ENCODE data around the gene PHF3. TPM values are rescaled to one million over a fixed set of nuclear protein-coding genes. Genes with fewer than 3 reads are reported as not detected.

The PHF3 gene
- total RNA-seq, 1 experiment from 2014 or later: 21.8 TPM

DNA sequence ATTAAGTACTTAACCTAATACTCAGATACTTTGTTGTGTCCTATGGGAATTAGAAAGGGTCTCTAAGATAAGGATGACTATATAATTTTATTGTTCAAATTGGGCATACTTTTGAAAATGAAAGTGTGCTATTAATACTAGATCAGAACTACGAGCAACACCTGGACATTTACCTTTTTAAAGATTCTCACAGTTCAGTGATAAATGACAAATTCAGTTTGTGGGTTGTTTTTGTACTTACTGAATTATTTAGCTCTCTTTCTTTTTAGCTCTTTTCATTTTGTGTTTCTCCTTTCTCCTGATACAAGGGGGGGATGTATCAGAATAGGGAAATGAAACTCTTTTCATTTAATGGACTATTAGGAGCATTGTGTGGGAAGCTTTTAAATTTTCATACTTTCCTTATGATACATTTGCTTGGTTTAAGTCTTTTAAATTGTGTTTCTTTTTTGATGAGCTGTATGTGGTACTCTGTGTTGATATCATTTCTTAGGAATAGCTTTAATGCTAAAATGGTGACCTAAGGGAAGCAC lies 47.5 kb downstream of the PHF3 start:
- ChIA-PET POLR2A (ENCODE audit: unreplicated experiment) (interaction anchor here (0.5 kb wide), 1 partner anchor 81 kb away, joined by 5 read pairs; no protein-coding TSS in a partner anchor), CTCF (no interaction called here)
- BruUV-seq (replicated peaks): no TSS peak

DNA sequence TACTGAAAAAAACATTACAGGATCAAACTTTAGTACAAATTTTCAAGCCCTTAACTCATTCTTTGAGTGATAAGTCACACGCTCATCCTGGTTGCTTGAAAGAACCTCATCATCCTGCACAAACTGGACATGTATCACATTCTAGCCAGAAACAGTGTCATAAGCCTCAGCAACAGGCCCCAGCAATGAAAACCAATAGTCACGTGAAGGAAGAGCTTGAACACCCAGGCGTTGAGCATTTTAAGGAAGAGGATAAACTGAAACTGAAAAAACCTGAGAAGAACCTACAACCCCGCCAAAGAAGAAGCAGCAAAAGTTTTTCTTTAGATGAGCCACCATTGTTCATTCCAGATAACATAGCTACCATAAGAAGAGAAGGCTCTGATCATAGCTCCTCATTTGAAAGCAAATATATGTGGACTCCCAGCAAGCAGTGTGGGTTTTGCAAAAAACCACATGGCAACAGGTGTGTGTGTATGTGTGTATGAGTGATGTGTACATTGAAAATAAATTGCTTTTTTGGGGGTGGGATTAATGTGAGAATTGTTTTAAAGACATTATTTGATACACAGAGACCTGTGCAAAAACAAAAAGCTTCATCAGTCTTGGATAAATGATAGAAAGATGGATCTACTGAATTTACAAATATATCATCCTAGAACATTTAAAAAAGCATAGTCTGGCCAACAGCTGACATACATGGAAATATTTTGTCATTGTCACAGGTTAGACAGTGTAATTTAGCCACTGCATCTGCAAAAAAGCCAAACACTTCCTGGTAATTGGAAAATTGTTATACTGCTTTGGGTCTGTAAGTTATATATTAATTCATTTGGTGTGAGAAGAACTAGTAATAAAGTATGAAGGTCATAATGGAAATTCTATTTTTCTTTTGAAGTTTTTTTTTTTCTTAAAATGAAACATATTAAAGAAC lies 50.1 kb downstream of the PHF3 start:
- H3K9me2 ChIP-seq (replicated peaks; ENCODE audit: low read length): no peaks in the 10 kb centered on the region
- no peaks in the 10 kb centered on the region for H3F3A ChIP-seq (ENCODE audit: low read length, unreplicated experiment)
- H3K9ac ChIP-seq (ENCODE audit: low read length): no peak overlapping the region
- intact Hi-C loops (cut with micrococcal nuclease): loop anchor here (5.0 kb wide), 1 partner anchor 77 kb away; no protein-coding TSS in a partner anchor
- ATAC-seq: no peak
- no peak for DNase-seq
- no peaks in the 10 kb centered on the region for H3K4me1 ChIP-seq (ENCODE audit: insufficient read depth, low read length)
- no peaks in the 10 kb centered on the region for H3K36me3 ChIP-seq (ENCODE audit: low read depth, low read length)
- TF ChIP-seq EZH2 (IDR thresholded peaks at IDR 0.05; ENCODE audit: low read length, unreplicated experiment) (no peak), EZH2phosphoT487 (IDR thresholded peaks at IDR 0.05; ENCODE audit: borderline replicate concordance, low read length) (no peak)
- TF ChIP-seq, protein P1, sequence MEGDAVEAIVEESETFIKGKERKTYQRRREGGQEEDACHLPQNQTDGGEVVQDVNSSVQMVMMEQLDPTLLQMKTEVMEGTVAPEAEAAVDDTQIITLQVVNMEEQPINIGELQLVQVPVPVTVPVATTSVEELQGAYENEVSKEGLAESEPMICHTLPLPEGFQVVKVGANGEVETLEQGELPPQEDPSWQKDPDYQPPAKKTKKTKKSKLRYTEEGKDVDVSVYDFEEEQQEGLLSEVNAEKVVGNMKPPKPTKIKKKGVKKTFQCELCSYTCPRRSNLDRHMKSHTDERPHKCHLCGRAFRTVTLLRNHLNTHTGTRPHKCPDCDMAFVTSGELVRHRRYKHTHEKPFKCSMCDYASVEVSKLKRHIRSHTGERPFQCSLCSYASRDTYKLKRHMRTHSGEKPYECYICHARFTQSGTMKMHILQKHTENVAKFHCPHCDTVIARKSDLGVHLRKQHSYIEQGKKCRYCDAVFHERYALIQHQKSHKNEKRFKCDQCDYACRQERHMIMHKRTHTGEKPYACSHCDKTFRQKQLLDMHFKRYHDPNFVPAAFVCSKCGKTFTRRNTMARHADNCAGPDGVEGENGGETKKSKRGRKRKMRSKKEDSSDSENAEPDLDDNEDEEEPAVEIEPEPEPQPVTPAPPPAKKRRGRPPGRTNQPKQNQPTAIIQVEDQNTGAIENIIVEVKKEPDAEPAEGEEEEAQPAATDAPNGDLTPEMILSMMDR (conservative IDR thresholded peaks at IDR 0.05; ENCODE audit: low read depth, low read length): no peak
- no peaks in the 10 kb centered on the region for H3K9me3 ChIP-seq (ENCODE audit: low read length)
- no TSS peak for BruUV-seq (replicated peaks)
- ChIA-PET CTCF (no interaction called here), POLR2A (ENCODE audit: unreplicated experiment) (interaction anchor here (0.6 kb wide), 1 partner anchor 18 kb away, joined by 4 read pairs; no protein-coding TSS in a partner anchor)
- no peak overlapping the region for H2AFZ ChIP-seq (ENCODE audit: low read length)
- no peak overlapping the region for H3K4me2 ChIP-seq (ENCODE audit: low read length)
- H3K79me2 ChIP-seq (ENCODE audit: low read length): peaks cover 4% of the 10 kb centered on the region
- H3K4me3 ChIP-seq (ENCODE audit: low read length): no peak overlapping the region
- no peaks in the 10 kb centered on the region for H3K27me3 ChIP-seq (ENCODE audit: low read length)
- no peak overlapping the region for H3K27ac ChIP-seq (ENCODE audit: low read length)
- 0 out of 2 replicates have a peak, but pooled peaks cover 5% of the 10 kb centered on the region for H4K20me1 ChIP-seq (ENCODE audit: low read length)

More for the DNA sequence above, 47.5 kb downstream of the PHF3 start:
- H3K36me3 ChIP-seq (ENCODE audit: low read depth, low read length): no peaks in the 10 kb centered on the region
- no peaks in the 10 kb centered on the region for H3F3A ChIP-seq (ENCODE audit: low read length, unreplicated experiment)
- ATAC-seq (no peak), DNase-seq (no peak)
- no peak overlapping the region for H3K9ac ChIP-seq (ENCODE audit: low read length)
- no peak overlapping the region for H3K4me3 ChIP-seq (ENCODE audit: low read length)
- no peaks in the 10 kb centered on the region for H3K27me3 ChIP-seq (ENCODE audit: low read length)
- no peaks in the 10 kb centered on the region for H3K9me3 ChIP-seq (ENCODE audit: low read length)
- H4K20me1 ChIP-seq (ENCODE audit: low read length): no peaks in the 10 kb centered on the region
- no peak overlapping the region for H3K27ac ChIP-seq (ENCODE audit: low read length)
- TF ChIP-seq EZH2phosphoT487 (IDR thresholded peaks at IDR 0.05; ENCODE audit: borderline replicate concordance, low read length): no peak
- TF ChIP-seq EZH2 (IDR thresholded peaks at IDR 0.05; ENCODE audit: low read length, unreplicated experiment): no peak
- TF ChIP-seq, protein P1 (conservative IDR thresholded peaks at IDR 0.05; ENCODE audit: low read depth, low read length): no peak
- H3K4me1 ChIP-seq (ENCODE audit: insufficient read depth, low read length): no peaks in the 10 kb centered on the region
- no peak overlapping the region for H2AFZ ChIP-seq (ENCODE audit: low read length)
- H3K79me2 ChIP-seq (ENCODE audit: low read length): peaks cover 9% of the 10 kb centered on the region
- no peaks in the 10 kb centered on the region for H3K9me2 ChIP-seq (replicated peaks; ENCODE audit: low read length)
- no peak overlapping the region for H3K4me2 ChIP-seq (ENCODE audit: low read length)
- intact Hi-C loops (cut with micrococcal nuclease): loop anchor here (5.0 kb wide), 1 partner anchor 41 kb away; no protein-coding TSS in a partner anchor

Data from PC-3 (cell line).